A673 (cell line): ENCODE data around the gene CARMIL1.

Experiments
- CTCF ChIP-seq: fragments of 300-800, 200-600 bp; sonication (generic); conservative IDR thresholded peaks from 2 replicates; pipeline ENCODE4 v1.5.1; 2017; ENCODE audit warnings: low read depth, mild to moderate bottlenecking, antibody characterized with exemption, low read length, moderate library complexity, mixed read lengths
- EZH2 ChIP-seq: fragments of 200-600 bp; sonication (generic); IDR thresholded peaks from 2 replicates; pipeline ENCODE4 v1.6.1; 2017; ENCODE audit warnings: borderline replicate concordance, low read depth, mild to moderate bottlenecking, mixed read lengths, antibody characterized with exemption, low read length; ENCODE audit not compliant: poor library complexity, severe bottlenecking

GRCh38 chr6:25266456-25267100 is 12.6 kb upstream of the CARMIL1 start:
- no peak for TF ChIP-seq CTCF
- TF ChIP-seq EZH2, result no peak
